Keratinocyte (primary cell): ENCODE measurements around the gene RANBP10.

Experiments
- CTCF ChIP-seq, 3 experiments: IDR thresholded peaks in 1 of 3; conservative IDR thresholded peaks in 1 of 3; optimal IDR thresholded peaks in 1 of 3; 2 replicates in 2 of 3; 3 replicates in 1 of 3; pipeline versions ENCODE3 to v1.5.1; 2011; ENCODE audit warnings: low read length in 3 of 3, mild to moderate bottlenecking in 3 of 3, moderate library complexity in 2 of 3, control low read depth in 1 of 3, inconsistent platforms in 1 of 3; ENCODE audit not compliant: insufficient read depth in 2 of 3; ENCODE audit errors: extremely low read depth in 1 of 3
- EZH2 ChIP-seq: IDR thresholded peaks from one replicate; pipeline ENCODE4 v1.6.1; 2012; ENCODE audit warnings: inconsistent platforms, mild to moderate bottlenecking, low read length, moderate library complexity

DNA sequence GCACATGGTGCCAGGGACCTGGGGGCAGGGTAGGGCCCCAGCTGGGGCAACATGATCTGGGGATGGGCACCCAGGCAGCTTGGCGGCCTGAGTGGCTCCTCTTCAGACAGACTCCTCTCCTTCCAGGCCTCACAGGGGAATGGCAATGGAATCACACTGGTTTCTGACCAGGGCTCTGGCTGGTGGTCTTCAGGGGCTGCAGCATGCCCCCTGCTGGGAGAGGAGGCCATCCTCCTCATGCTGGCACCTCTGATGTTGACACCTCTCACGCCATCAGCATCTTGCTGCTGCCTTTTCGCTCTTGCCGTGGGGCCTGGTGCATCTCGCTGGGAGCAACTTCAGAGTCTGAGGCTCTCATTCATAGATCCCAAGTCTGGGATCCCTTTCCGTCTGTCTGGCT, 76.0 kb downstream of the RANBP10 start:
- no peak for TF ChIP-seq EZH2
- TF ChIP-seq CTCF (optimal IDR thresholded peaks at IDR 0.05 in 1 of 3, IDR thresholded peaks at IDR 0.05 in 1 of 3, conservative IDR thresholded peaks at IDR 0.05 in 1 of 3; ENCODE audit: extremely low read depth in 1 of 3, insufficient read depth in 2 of 3, low read length in 3 of 3): no peak
